Colonic mucosa (tissue), 4 donors: ENCODE measurements around the gene KMO. TPM values are rescaled to one million over a fixed set of nuclear protein-coding genes. Genes with fewer than 3 reads are reported as not detected.

Experiments
- DNase-seq: peaks from one replicate; pipeline ENCODE4 v3.0.0-alpha.2; 2020
- H3K27ac ChIP-seq: fragments of 200-600 bp; one replicate; pipeline ENCODE4 v1.8.0; 2021
- H3K27me3 ChIP-seq: fragments of 200-600 bp; one replicate; pipeline ENCODE4 v1.8.0; 2021
- H3K36me3 ChIP-seq: fragments of 200-600 bp; one replicate; pipeline ENCODE4 v1.8.0; 2021
- H3K4me1 ChIP-seq: fragments of 200-600 bp; one replicate; pipeline ENCODE4 v1.8.0; 2021; ENCODE audit warnings: mild to moderate bottlenecking
- H3K4me3 ChIP-seq: fragments of 200-600 bp; one replicate; pipeline ENCODE4 v1.8.0; 2021
- H3K9ac ChIP-seq, 2 donors: one replicate each; pipeline ENCODE4 v1.7.0; 2013; ENCODE audit warnings: control low read depth in 2 of 2, low read depth in 2 of 2, low read length in 2 of 2
- H3K9me3 ChIP-seq: fragments of 200-600 bp; one replicate; pipeline ENCODE4 v1.8.0; 2021
- CTCF ChIP-seq: fragments of 200-600 bp; IDR thresholded peaks from one replicate; pipeline ENCODE4 v1.8.0; 2022; ENCODE audit warnings: antibody characterized with exemption, mild to moderate bottlenecking
- intact Hi-C: fragments of 100-400 bp; cut with DNase I; formaldehyde crosslinking; loops from one replicate; pipeline ENCODE4 v1.14.1; 2022
- total RNA-seq, 2 donors: library from RNA; stranded (reverse); fragmentation: NEBNext Ultra II Directional in 1 of 2; extraction: Animal tissue kit (Norgen Biotek cat#: 25700) in 1 of 2; gene quantifications; one replicate each; pipeline ENCODE4 v1.2.1, GENCODE V29; 2021
- donor health status: healthy.
- donor health status: DM: no; HTN: no; CAD: no.
- donor health status: DM: no; HTN: no; CAD: no.

Gene KMO
- total RNA-seq, 2 donors from 2014 or later: 0.80 TPM; not detected in 1

- TF ChIP-seq CTCF: no peak
- no peaks in the 10 kb centered on the region for H3K27me3 ChIP-seq
- no peaks in the 10 kb centered on the region for H3K9me3 ChIP-seq
- H3K4me3 ChIP-seq: no peak overlapping the region
- no peaks in the 10 kb centered on the region for H3K4me1 ChIP-seq
- no peak for DNase-seq
- H3K27ac ChIP-seq: no peak overlapping the region
- no peak overlapping the region for H3K9ac ChIP-seq
- intact Hi-C loops: no loop called here
- H3K36me3 ChIP-seq: no peaks in the 10 kb centered on the region
These were observed 21.9 kb downstream of the KMO start for GRCh38 chr1:241553886-241554592.

GRCh38 chr1:241555526-241555925 is 23.3 kb downstream of the KMO start:
- DNase-seq: no peak

GRCh38 chr1:241557031-241557430 is 24.9 kb downstream of the KMO start:
- Histone ChIP-seq H3K9me3 (no peaks in the 10 kb centered on the region), H3K9ac (no peak overlapping the region), H3K4me1 (no peaks in the 10 kb centered on the region), H3K27ac (no peak overlapping the region), H3K4me3 (no peak overlapping the region), H3K36me3 (no peaks in the 10 kb centered on the region), H3K27me3 (no peaks in the 10 kb centered on the region)
- no peak for DNase-seq
- intact Hi-C loops: no loop called here
- TF ChIP-seq CTCF: no peak

More at GRCh38 chr1:241555526-241555925, 23.3 kb downstream of the KMO start:
- Histone ChIP-seq H3K4me3 (no peak overlapping the region), H3K27ac (no peak overlapping the region), H3K9ac (no peak overlapping the region), H3K36me3 (no peaks in the 10 kb centered on the region), H3K4me1 (no peaks in the 10 kb centered on the region), H3K27me3 (no peaks in the 10 kb centered on the region), H3K9me3 (no peaks in the 10 kb centered on the region)
- no peak for TF ChIP-seq CTCF
- intact Hi-C loops: no loop called here

- no peaks in the 10 kb centered on the region for H3K9me3 ChIP-seq
- intact Hi-C loops: no loop called here
- H3K4me1 ChIP-seq: no peaks in the 10 kb centered on the region
- H3K4me3 ChIP-seq: no peak overlapping the region
- DNase-seq: no peak
- no peak overlapping the region for H3K9ac ChIP-seq
- H3K27ac ChIP-seq: no peak overlapping the region
- no peak for TF ChIP-seq CTCF
- H3K27me3 ChIP-seq: no peaks in the 10 kb centered on the region
- no peaks in the 10 kb centered on the region for H3K36me3 ChIP-seq
These were observed 25.5 kb downstream of the KMO start for GRCh38 chr1:241557551-241558193.

- Histone ChIP-seq H3K4me3 (no peak overlapping the region), H3K9me3 (no peaks in the 10 kb centered on the region), H3K27ac (no peak overlapping the region), H3K9ac (no peak overlapping the region), H3K4me1 (no peaks in the 10 kb centered on the region), H3K36me3 (no peaks in the 10 kb centered on the region), H3K27me3 (no peaks in the 10 kb centered on the region)
- intact Hi-C loops: no loop called here
- no peak for DNase-seq
- no peak for TF ChIP-seq CTCF
These were observed 28.1 kb downstream of the KMO start for GRCh38 chr1:241560146-241560848.
